Stimulated activated CD8-positive, alpha-beta memory T cell treated with anti-CD3 and anti-CD28 coated beads, Interleukin-12 subunit alpha, Interleukin-12 subunit beta, amount 100 ng/mL, for 1 hour (primary cell): ENCODE results near the gene KDM5D.

ENCODE experiments used
- DNase-seq: peaks from one replicate; pipeline ENCODE4 v3.0.0-alpha.2; 2020; ENCODE audit warnings: low read depth

KDM5D gene

GRCh38 chrY:19744381-19745378 is at the start of gene KDM5D:
Gene KDM5D, minus strand, starts transcription at chrY:19744726. Its CDS starts 192 bp downstream, at chrY:19744534.
- DNase-seq = peak; percentile 36

GRCh38 chrY:19768375-19768774 is 23.8 kb upstream of the KDM5D start:
- no peak for DNase-seq

GRCh38 chrY:19743331-19743730 is 1.2 kb downstream of the KDM5D start:
- DNase-seq = no peak

- no peak for DNase-seq
Measured at GRCh38 chrY:19742153-19742552, 2.4 kb downstream of the KDM5D start.

- no peak for DNase-seq
Measured at GRCh38 chrY:19734425-19734824, 10.1 kb downstream of the KDM5D start.

GRCh38 chrY:19717950-19718349 is 26.6 kb downstream of the KDM5D start:
- no peak for DNase-seq

GRCh38 chrY:19717146-19717545 is 27.4 kb downstream of the KDM5D start:
- no peak for DNase-seq

- no peak for DNase-seq
Measured at GRCh38 chrY:19715226-19715625, 29.3 kb downstream of the KDM5D start.

GRCh38 chrY:19713430-19713829 is 31.1 kb downstream of the KDM5D start:
- DNase-seq = no peak

- no peak for DNase-seq
Measured at GRCh38 chrY:19706273-19706672, 38.3 kb downstream of the KDM5D start.

GRCh38 chrY:19698495-19698894 is 46.0 kb downstream of the KDM5D start:
- no peak for DNase-seq

GRCh38 chrY:19680821-19681220 is 63.7 kb downstream of the KDM5D start:
- no peak for DNase-seq
